SU-DHL-6 (cell line): ENCODE measurements around the gene TRIM24.

Experiments
- H2AFZ ChIP-seq: fragments of 200-600 bp; sonication (generic); 2 replicates; pipeline ENCODE4 v1.6.1; 2014; ENCODE audit warnings: low read depth, mild to moderate bottlenecking, moderate library complexity, mixed read lengths, antibody characterized with exemption, low read length; ENCODE audit not compliant: severe bottlenecking
- H3F3A ChIP-seq: fragments of 200-600 bp; shearing (Covaris generic); 2 replicates; pipeline ENCODE4 v1.6.0; 2016; ENCODE audit warnings: antibody characterized with exemption, mild to moderate bottlenecking; ENCODE audit not compliant: insufficient read depth
- H3K27ac ChIP-seq: fragments of 200-600 bp; sonication (generic); 2 replicates; pipeline ENCODE4 v1.5.1; 2016; ENCODE audit warnings: low read depth, mild to moderate bottlenecking, low read length, moderate library complexity, mixed read lengths
- H3K27me3 ChIP-seq: fragments of 200-600 bp; sonication (generic), shearing (Covaris generic); 2 replicates; pipeline ENCODE4 v1.6.0; 2014; ENCODE audit warnings: mild to moderate bottlenecking, low read length
- H3K36me3 ChIP-seq: fragments of 200-600 bp; sonication (generic); 2 replicates; pipeline ENCODE4 v1.6.1; 2014; ENCODE audit warnings: mild to moderate bottlenecking, low read length, mixed read lengths
- H3K4me2 ChIP-seq: fragments of 300-600, 200-600 bp; shearing (Covaris generic), sonication (generic); 2 replicates; pipeline ENCODE4 v1.6.0; 2014; ENCODE audit warnings: low read length, low read depth, mild to moderate bottlenecking; ENCODE audit not compliant: poor library complexity, severe bottlenecking
- H3K4me3 ChIP-seq: fragments of 200-600 bp; sonication (generic); 2 replicates; pipeline ENCODE4 v1.5.1; 2014; ENCODE audit warnings: antibody characterized with exemption, low read length, mild to moderate bottlenecking, mixed read lengths; ENCODE audit not compliant: insufficient read depth, poor library complexity, severe bottlenecking
- H3K79me2 ChIP-seq: fragments of 200-600 bp; sonication (generic); 2 replicates; pipeline ENCODE4 v1.6.1; 2014; ENCODE audit warnings: mild to moderate bottlenecking, low read length, moderate library complexity; ENCODE audit not compliant: insufficient read depth
- H3K9ac ChIP-seq: fragments of 200-600 bp; sonication (generic); 2 replicates; pipeline ENCODE4 v1.7.0; 2014; ENCODE audit warnings: mild to moderate bottlenecking, low read length
- H3K9me2 ChIP-seq: fragments of 200-600 bp; sonication (generic); replicated peaks from 2 replicates; pipeline ENCODE4 v1.6.1; 2014; ENCODE audit warnings: low read length; ENCODE audit not compliant: insufficient read depth
- H3K9me3 ChIP-seq: fragments of 200-600 bp; sonication (generic); 2 replicates; pipeline ENCODE4 v1.6.1; 2014; ENCODE audit warnings: low read length, mixed read lengths; ENCODE audit not compliant: insufficient read depth
- H4K20me1 ChIP-seq: fragments of 200-600 bp; sonication (generic); 2 replicates; pipeline ENCODE4 v1.6.1; 2014; ENCODE audit warnings: low read depth, mild to moderate bottlenecking, antibody characterized with exemption, low read length, moderate library complexity, mixed read lengths
- CTCF ChIP-seq: fragments of 200-600 bp; sonication (generic); IDR thresholded peaks from one replicate; pipeline ENCODE4 v1.5.1; 2017; ENCODE audit warnings: antibody characterized with exemption, mild to moderate bottlenecking, low read length, moderate library complexity; ENCODE audit not compliant: insufficient read depth, poor library complexity, severe bottlenecking
- EZH2phosphoT487 ChIP-seq: fragments of 200-600 bp; sonication (generic), shearing (Covaris generic); conservative IDR thresholded peaks from 2 replicates; pipeline ENCODE4 v1.6.1; 2018; ENCODE audit warnings: mild to moderate bottlenecking, antibody characterized with exemption, low read length, moderate library complexity, mixed read lengths

Gene TRIM24

DNA sequence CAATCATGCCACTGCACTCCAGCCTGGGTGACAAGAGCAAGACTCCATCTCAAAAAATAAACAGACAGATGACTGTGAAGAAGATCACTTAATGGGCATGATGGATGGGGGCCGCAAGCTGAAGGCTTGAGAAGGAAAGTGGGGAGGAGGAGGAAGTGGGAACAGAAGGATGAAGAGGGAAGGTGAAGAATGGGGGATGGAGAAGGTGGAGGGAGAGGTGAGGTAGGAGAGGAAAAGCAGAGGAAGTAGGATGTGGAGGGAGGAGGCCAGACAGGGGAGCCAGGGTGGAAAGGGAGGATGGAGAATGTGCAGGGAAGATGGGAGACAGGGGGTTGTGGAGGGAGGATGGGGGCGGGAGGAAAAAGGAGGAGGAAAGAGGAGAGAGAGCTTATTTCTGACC, 172.3 kb downstream of the TRIM24 start:
- Histone ChIP-seq H3F3A (no peaks in the 10 kb centered on the region), H3K36me3 (no peaks in the 10 kb centered on the region), H3K9ac (no peak overlapping the region), H3K4me2 (no peak overlapping the region), H4K20me1 (no peaks in the 10 kb centered on the region), H2AFZ (no peak overlapping the region), H3K9me3 (no peaks in the 10 kb centered on the region), H3K4me3 (no peak overlapping the region), H3K27me3 (no peaks in the 10 kb centered on the region), H3K27ac (no peak overlapping the region), H3K9me2 (no peaks in the 10 kb centered on the region), H3K79me2 (no peaks in the 10 kb centered on the region)
- TF ChIP-seq CTCF, result no peak

- TF ChIP-seq EZH2phosphoT487 (no peak), CTCF (no peak)
- Histone ChIP-seq H3K4me3 (no peak overlapping the region), H3K9me3 (no peaks in the 10 kb centered on the region), H4K20me1 (no peaks in the 10 kb centered on the region), H3K79me2 (no peaks in the 10 kb centered on the region), H3K36me3 (no peaks in the 10 kb centered on the region), H3F3A (no peaks in the 10 kb centered on the region), H3K9ac (no peak overlapping the region), H2AFZ (no peak overlapping the region), H3K27me3 (no peaks in the 10 kb centered on the region), H3K4me2 (no peak overlapping the region), H3K27ac (no peak overlapping the region), H3K9me2 (no peaks in the 10 kb centered on the region)
Observed at GRCh38 chr7:138632826-138633602, 173.0 kb downstream of the TRIM24 start.
